HL-60 (cell line): ENCODE data around the gene KCTD11.
A peak's percentile ranks its signal among the peaks of the same experiment; 100 is the strongest.

Source experiments
- DNase-seq, 2 experiments: peaks; one replicate each; pipeline ENCODE4 v3.0.0-alpha.2; 2010 to 2020; ENCODE audit warnings: low read depth in 1 of 2, low spot score in 1 of 2
- H3K27ac ChIP-seq: fragments of 250-450 bp; sonication (Bioruptor Pico); replicated peaks from 2 replicates; pipeline ENCODE4 v1.5.1; 2020; ENCODE audit warnings: mild to moderate bottlenecking, moderate library complexity
- H3K27me3 ChIP-seq: fragments of 250-450 bp; sonication (Bioruptor Pico); 2 replicates; pipeline ENCODE4 v1.5.1; 2021; ENCODE audit warnings: mild to moderate bottlenecking, moderate library complexity; ENCODE audit not compliant: insufficient read depth, poor library complexity, severe bottlenecking
- H3K4me3 ChIP-seq: replicated peaks from 2 replicates; pipeline ENCODE4 v1.5.1; 2011; ENCODE audit warnings: mild to moderate bottlenecking, control low read depth, low read length; ENCODE audit not compliant: insufficient read depth
- GABPA ChIP-seq: IDR thresholded peaks from 2 replicates; pipeline ENCODE4 v1.6.1; 2012; ENCODE audit warnings: low read depth
- POLR2AphosphoS5 ChIP-seq: IDR thresholded peaks from 2 replicates; pipeline ENCODE4 v1.6.1; 2012; ENCODE audit warnings: low read depth
- SPI1 ChIP-seq: IDR thresholded peaks from 2 replicates; pipeline ENCODE4 v1.6.1; 2012; ENCODE audit warnings: low read depth, mild to moderate bottlenecking, borderline replicate concordance
- TF ChIP-seq, protein P1 (sequence below): IDR thresholded peaks from 2 replicates; pipeline ENCODE4 v1.6.1; 2012; ENCODE audit warnings: low read depth; ENCODE audit not compliant: insufficient replicate concordance
- TF ChIP-seq, protein P2 (sequence below): IDR thresholded peaks from one replicate; pipeline ENCODE4 v1.5.1; 2011; ENCODE audit warnings: low read length, control low read depth, inconsistent platforms; ENCODE audit not compliant: insufficient read depth

Gene KCTD11

DNA sequence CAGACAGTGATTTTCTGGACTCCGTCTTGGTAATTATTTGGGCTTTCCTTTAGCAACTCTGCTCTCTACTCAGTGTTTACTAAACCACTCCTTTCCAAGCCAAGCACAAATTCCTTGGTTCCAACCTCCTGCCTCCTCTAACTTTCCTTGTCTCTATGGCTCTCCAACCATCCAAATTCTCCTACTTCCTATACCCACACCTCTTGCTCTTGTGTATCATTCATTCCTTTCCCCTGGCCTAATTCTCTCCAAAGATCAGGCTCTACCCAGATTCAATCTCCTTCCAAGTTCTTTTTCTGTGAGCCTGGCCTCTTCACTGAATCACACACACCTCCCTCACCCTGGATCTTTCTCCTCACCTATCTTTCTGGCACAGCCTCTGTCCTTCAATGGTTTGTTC lies 24.0 kb upstream of the KCTD11 start:
- no peak for TF ChIP-seq GABPA
- TF ChIP-seq, protein P1, sequence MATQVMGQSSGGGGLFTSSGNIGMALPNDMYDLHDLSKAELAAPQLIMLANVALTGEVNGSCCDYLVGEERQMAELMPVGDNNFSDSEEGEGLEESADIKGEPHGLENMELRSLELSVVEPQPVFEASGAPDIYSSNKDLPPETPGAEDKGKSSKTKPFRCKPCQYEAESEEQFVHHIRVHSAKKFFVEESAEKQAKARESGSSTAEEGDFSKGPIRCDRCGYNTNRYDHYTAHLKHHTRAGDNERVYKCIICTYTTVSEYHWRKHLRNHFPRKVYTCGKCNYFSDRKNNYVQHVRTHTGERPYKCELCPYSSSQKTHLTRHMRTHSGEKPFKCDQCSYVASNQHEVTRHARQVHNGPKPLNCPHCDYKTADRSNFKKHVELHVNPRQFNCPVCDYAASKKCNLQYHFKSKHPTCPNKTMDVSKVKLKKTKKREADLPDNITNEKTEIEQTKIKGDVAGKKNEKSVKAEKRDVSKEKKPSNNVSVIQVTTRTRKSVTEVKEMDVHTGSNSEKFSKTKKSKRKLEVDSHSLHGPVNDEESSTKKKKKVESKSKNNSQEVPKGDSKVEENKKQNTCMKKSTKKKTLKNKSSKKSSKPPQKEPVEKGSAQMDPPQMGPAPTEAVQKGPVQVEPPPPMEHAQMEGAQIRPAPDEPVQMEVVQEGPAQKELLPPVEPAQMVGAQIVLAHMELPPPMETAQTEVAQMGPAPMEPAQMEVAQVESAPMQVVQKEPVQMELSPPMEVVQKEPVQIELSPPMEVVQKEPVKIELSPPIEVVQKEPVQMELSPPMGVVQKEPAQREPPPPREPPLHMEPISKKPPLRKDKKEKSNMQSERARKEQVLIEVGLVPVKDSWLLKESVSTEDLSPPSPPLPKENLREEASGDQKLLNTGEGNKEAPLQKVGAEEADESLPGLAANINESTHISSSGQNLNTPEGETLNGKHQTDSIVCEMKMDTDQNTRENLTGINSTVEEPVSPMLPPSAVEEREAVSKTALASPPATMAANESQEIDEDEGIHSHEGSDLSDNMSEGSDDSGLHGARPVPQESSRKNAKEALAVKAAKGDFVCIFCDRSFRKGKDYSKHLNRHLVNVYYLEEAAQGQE, result no peak
- TF ChIP-seq, protein P2, sequence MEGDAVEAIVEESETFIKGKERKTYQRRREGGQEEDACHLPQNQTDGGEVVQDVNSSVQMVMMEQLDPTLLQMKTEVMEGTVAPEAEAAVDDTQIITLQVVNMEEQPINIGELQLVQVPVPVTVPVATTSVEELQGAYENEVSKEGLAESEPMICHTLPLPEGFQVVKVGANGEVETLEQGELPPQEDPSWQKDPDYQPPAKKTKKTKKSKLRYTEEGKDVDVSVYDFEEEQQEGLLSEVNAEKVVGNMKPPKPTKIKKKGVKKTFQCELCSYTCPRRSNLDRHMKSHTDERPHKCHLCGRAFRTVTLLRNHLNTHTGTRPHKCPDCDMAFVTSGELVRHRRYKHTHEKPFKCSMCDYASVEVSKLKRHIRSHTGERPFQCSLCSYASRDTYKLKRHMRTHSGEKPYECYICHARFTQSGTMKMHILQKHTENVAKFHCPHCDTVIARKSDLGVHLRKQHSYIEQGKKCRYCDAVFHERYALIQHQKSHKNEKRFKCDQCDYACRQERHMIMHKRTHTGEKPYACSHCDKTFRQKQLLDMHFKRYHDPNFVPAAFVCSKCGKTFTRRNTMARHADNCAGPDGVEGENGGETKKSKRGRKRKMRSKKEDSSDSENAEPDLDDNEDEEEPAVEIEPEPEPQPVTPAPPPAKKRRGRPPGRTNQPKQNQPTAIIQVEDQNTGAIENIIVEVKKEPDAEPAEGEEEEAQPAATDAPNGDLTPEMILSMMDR, result no peak
- no peak for TF ChIP-seq SPI1
- no peak for TF ChIP-seq POLR2AphosphoS5
- H3K27me3 ChIP-seq, result no peaks in the 10 kb centered on the region
- no peak overlapping the region for H3K27ac ChIP-seq
- no peak for DNase-seq
- H3K4me3 ChIP-seq, result peak overlapping the region; percentile 77; the same call in 1 of the 2 replicates

DNA sequence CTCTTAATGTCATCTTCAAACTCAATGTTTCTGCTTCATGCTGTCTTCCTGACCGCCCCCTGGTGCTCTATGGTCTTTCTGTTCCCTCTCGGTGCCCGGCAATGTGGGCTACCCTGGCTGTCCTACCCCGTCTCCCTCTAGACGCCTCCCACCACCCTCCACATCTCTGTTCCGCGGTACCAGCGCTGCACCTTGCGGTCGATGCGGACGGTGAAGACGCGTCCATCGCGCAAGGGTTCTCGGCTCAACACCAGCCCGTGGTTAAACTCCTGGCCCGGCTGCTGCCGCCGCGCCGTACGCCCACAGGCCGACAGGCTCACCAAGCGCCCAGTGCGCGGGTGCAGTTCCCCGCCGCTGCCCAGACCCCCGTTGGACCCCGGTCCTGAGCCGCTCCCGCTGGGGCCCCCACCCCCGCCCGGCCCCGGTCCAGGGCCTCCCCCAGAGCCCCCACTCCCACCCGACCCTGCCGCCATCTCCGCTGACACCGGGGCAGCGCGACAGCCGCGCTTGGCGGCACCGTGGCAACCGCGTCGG lies 23.1 kb upstream of the KCTD11 start, which contains the start of gene NEURL4:
NEURL4 (minus strand) TSS at position 496 of the 534 bp plus-strand sequence; CDS start at position 473, 23 bp downstream.
- TF ChIP-seq, protein P2, result no peak
- TF ChIP-seq GABPA, result no peak
- no peak for TF ChIP-seq SPI1
- TF ChIP-seq, protein P1, result no peak
- TF ChIP-seq POLR2AphosphoS5, result no peak
- no peak for DNase-seq
- H3K4me3 ChIP-seq, result peak within 1 kb of the TSS; percentile 77

DNA sequence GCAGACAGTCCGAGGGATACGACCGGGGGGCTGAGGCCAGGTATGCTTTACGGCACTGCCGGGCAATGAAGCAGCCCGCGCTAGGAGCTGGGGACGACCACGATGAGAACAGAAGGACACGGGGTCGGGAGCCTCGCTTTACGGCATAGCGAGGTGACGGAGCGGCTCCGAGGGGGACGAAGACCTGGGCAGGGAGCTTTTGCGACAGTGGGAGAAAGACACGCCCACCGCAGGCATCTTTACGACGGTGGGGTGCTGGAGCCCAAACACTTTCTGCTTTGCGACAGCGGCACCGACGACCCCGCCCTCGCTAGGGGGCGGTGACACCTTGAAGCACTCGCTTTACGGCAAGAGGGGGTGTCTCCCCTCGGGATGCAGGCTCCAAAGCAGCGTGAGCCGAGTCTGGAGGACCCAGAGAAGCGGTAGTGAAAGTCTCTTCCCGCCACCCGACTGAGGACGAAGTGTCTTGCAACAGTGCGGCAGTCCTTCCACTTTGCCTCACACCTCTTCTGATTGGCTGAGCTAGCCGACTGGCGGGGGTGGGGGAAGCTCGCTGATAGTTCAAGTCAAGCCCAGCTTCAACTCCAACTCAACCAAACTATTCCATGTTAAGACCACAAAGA lies 22.5 kb upstream of the KCTD11 start:
- Histone ChIP-seq H3K27ac (peak overlapping the region; percentile 85), H3K27me3 (no peaks in the 10 kb centered on the region), H3K4me3 (peak overlapping the region; percentile 77)
- peak; percentile 21; the same call in 1 of the 2 replicates for TF ChIP-seq POLR2AphosphoS5
- TF ChIP-seq, protein P1, result no peak
- DNase-seq, result peak; percentile 94 to 97

More for the DNA sequence above, 23.1 kb upstream of the KCTD11 start, which contains the start of gene NEURL4:
- Histone ChIP-seq H3K27me3 (no peaks in the 10 kb centered on the region), H3K27ac (peak within 1 kb of the TSS; percentile 85)
